ENCODE data around the gene DSCAM. TPM values are rescaled to one million over a fixed set of nuclear protein-coding genes. Genes with fewer than 3 reads are reported as not detected.

The DSCAM gene
- total RNA-seq, 1 experiment from 2014 or later: not detected

- ChIA-PET RAD21 (ENCODE audit: low non-redundant PET in 1 of 2, low total read pairs in 2 of 2, uncharacterized antibody in 2 of 2, unreplicated experiment in 2 of 2) (no interaction called here), CTCF (no interaction called here), POLR2A (no interaction called here)
- no peak overlapping the region for H3K9ac ChIP-seq (ENCODE audit: low read length)
- intact Hi-C loops (cut with micrococcal nuclease): no loop called here
- H3K4me3 ChIP-seq (replicated peaks in 1 of 2; ENCODE audit: low read depth in 1 of 2, low read length in 2 of 2): no peak overlapping the region
- no peaks in the 10 kb centered on the region for H4K20me1 ChIP-seq (ENCODE audit: insufficient read depth)
- no peaks in the 10 kb centered on the region for H3K27me3 ChIP-seq (ENCODE audit: insufficient read depth, low read length)
- H3K36me3 ChIP-seq (ENCODE audit: control insufficient read depth in 1 of 2, insufficient read depth in 2 of 2, low read length in 2 of 2): no peaks in the 10 kb centered on the region
- H3K27ac ChIP-seq (ENCODE audit: low read depth, low read length): no peak overlapping the region
- TF ChIP-seq POLR2A (IDR thresholded peaks at IDR 0.05; ENCODE audit: borderline replicate concordance, extremely low read depth, insufficient read depth, insufficient read length) (no peak), SRF (IDR thresholded peaks at IDR 0.05; ENCODE audit: low read depth) (no peak), FOSL1 (IDR thresholded peaks at IDR 0.05; ENCODE audit: low read depth) (no peak), ELF1 (IDR thresholded peaks at IDR 0.05; ENCODE audit: borderline replicate concordance, low read depth) (no peak), EGR1 (IDR thresholded peaks at IDR 0.05; ENCODE audit: low read depth) (no peak), CBX3 (IDR thresholded peaks at IDR 0.05; ENCODE audit: low read depth) (no peak), RAD21 (IDR thresholded peaks at IDR 0.05; ENCODE audit: low read depth) (no peak), JUND (IDR thresholded peaks at IDR 0.05) (no peak), CTCF (IDR thresholded peaks at IDR 0.05 in 2 of 3, conservative IDR thresholded peaks at IDR 0.05 in 1 of 3; ENCODE audit: borderline replicate concordance in 1 of 3, insufficient read depth in 1 of 3, low read depth in 2 of 3, low read length in 2 of 3) (no peak), EZH2 (IDR thresholded peaks at IDR 0.05) (no peak), CEBPB (IDR thresholded peaks at IDR 0.05; ENCODE audit: low read depth) (no peak), SIN3A (IDR thresholded peaks at IDR 0.05; ENCODE audit: low read depth) (no peak), ZNF274 (IDR thresholded peaks at IDR 0.05; ENCODE audit: low read depth, low read length) (no peak), REST (IDR thresholded peaks at IDR 0.05; ENCODE audit: low read depth) (no peak), EZH2phosphoT487 (IDR thresholded peaks at IDR 0.05; ENCODE audit: borderline replicate concordance) (no peak)
- no peaks in the 10 kb centered on the region for H3K79me2 ChIP-seq (ENCODE audit: insufficient read depth, low read length)
- H3K4me1 ChIP-seq (ENCODE audit: control insufficient read depth in 1 of 2, insufficient read depth in 2 of 2, low read length in 2 of 2): no peaks in the 10 kb centered on the region
- no TSS peak for BruUV-seq (replicated peaks)
- H3K4me2 ChIP-seq (ENCODE audit: low read length): no peak overlapping the region
- no peaks in the 10 kb centered on the region for H3K9me2 ChIP-seq (ENCODE audit: insufficient read depth)
- DNase-seq (ENCODE audit: low read depth, low spot score): no peak
- H3K9me3 ChIP-seq (ENCODE audit: control insufficient read depth in 1 of 2, insufficient read depth in 1 of 2, low read depth in 1 of 2, low read length in 2 of 2): peaks cover 10 to 31% of the 10 kb centered on the region in 2 experiments; a peak in 3 of 4 replicates
- no peak for ATAC-seq
- H2AFZ ChIP-seq (ENCODE audit: low read depth, low read length, poor library complexity, severe bottlenecking): no peak overlapping the region
These were observed 372.4 kb downstream of the DSCAM start for GRCh38 chr21:40474513-40474912.

Data from HCT116 (cell line).